Measurements from ENCODE around the gene PAK3.

GRCh38 chrX:111119341-111119740 is 23.4 kb downstream of the PAK3 start:
- TF ChIP-seq, protein P1, sequence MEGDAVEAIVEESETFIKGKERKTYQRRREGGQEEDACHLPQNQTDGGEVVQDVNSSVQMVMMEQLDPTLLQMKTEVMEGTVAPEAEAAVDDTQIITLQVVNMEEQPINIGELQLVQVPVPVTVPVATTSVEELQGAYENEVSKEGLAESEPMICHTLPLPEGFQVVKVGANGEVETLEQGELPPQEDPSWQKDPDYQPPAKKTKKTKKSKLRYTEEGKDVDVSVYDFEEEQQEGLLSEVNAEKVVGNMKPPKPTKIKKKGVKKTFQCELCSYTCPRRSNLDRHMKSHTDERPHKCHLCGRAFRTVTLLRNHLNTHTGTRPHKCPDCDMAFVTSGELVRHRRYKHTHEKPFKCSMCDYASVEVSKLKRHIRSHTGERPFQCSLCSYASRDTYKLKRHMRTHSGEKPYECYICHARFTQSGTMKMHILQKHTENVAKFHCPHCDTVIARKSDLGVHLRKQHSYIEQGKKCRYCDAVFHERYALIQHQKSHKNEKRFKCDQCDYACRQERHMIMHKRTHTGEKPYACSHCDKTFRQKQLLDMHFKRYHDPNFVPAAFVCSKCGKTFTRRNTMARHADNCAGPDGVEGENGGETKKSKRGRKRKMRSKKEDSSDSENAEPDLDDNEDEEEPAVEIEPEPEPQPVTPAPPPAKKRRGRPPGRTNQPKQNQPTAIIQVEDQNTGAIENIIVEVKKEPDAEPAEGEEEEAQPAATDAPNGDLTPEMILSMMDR (IDR thresholded peaks at IDR 0.05): no peak
- no peak for TF ChIP-seq POLR2A (IDR thresholded peaks at IDR 0.05)

All from adrenal gland (tissue), 5 donors.